Stimulated activated CD4-positive, alpha-beta T cell treated with anti-CD3 and anti-CD28 coated beads, Interleukin-1b, Interleukin-23, amount 100 ng/mL, for 4 hours (primary cell): ENCODE data around the gene METTL6.
"Not testable (repeated sequence)": the region's sequence is repeated elsewhere in the genome, so short reads cannot be mapped to it uniquely, and the experiment has no call there.

Experiments used
- DNase-seq, 2 donors: peaks; one replicate each; pipeline ENCODE4 v3.0.0-alpha.2; 2020; ENCODE audit warnings: low read depth in 2 of 2

METTL6 gene

DNA sequence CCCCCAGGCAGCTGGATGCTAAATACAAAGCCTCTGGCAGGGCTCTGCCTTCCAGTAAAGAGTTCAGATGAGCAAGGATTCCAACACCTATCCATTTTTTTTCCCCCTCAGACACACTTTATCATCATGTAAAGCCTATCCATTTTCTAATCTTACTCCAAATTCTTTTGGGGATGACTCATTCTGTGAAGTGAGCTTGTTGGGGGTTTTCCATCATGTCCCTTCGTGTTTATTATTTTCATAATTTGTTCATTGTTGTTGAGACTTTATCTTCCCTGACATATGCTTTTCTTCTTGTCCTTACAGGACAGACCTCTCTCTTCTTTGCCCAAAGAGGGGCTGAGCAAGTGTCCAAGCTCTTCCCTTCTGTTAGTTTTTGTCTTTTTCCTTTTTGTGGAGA lies 60.3 kb downstream of the METTL6 start:
- no peak for DNase-seq

- not testable (repeated sequence) for DNase-seq
Observed at GRCh38 chr3:15364078-15364477, 63.3 kb downstream of the METTL6 start.

DNA sequence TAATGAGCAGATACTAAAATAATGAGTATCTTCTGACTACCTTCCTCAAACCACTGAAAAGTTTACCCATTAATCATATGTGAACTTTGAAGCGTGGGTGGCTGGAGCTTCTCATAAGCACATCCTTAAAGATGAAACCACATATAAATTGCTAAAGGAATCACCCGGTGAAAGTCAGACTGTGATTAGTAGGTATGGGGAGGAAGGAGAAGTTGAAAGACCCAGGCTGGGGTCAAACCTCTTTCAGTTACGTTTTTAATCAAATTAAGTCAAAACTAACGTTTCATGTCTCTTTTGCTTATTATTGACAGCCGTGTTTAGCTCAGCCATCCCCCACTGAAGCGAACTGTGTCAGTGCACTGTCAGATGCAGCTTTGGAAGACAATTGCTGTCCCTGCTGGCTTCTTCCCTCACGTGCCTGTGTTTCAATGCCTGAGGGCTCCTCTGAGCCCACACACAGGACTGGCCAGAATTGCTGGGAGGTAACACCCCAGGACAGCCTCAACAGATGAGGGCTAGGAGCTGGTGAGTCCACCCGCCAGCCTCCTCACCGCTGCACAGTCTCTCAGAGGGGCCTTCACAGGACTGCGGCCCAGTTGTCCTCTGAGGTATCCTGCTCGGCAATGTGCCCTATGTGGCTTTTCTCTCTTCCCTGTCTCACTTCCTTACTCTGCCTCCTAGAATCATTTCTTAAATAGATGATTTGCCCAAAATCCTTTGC lies 65.7 kb downstream of the METTL6 start:
- peak; percentile 12 to 32 for DNase-seq

DNA sequence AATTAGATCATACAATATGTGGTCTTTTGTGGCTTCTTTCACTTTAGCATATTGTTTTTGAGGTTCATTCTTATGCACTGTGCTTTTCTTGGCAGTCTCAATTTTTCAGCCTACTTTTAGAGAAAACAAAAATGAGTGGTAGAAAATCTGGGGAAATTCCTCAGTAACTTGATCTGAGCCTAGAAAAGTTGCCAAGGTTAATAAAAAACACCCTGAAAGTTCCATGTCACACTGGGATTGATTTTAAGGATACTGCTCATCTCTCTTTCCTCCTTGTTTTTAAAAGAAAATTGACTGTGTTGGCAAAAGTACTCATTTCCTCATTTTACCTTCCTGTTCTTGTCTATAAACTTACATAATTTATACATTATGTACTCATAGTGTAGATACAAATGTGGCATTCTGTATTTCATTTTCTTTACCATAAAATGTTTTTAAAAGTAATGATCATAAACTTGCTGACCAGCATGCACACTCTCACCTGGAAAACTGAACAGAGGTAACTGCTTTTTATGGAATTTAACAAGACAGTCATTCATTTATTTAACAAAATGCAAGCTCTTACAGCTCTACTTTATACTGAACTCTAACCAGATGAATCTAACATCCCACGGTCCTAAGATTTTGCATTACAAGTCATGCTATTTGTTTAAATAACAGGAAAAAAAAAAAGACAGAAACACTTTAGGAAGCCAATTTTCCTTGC lies 66.4 kb downstream of the METTL6 start:
- no peak for DNase-seq
